Esophagus muscularis mucosa (tissue), 4 donors: ENCODE data around the gene IGFBP4. TPM values are rescaled to one million over a fixed set of nuclear protein-coding genes. Genes with fewer than 3 reads are reported as not detected.

Experiments used
- DNase-seq: peaks from one replicate; pipeline ENCODE4 v3.0.0-alpha.2; 2017; ENCODE audit errors: extremely low spot score
- H3K27ac ChIP-seq, 4 donors: fragments of 200-600 bp; sonication (generic); replicated peaks in 1 of 4; 1 replicate in 3 of 4; 2 replicates in 1 of 4; pipeline ENCODE4 v1.5.1; 2016 to 2019; ENCODE audit warnings: mild to moderate bottlenecking in 1 of 4
- H3K27me3 ChIP-seq, 4 donors: fragments of 200-600 bp; sonication (generic); one replicate each; pipeline versions ENCODE4 v1.5.1 to v1.6.0; 2016 to 2019
- H3K36me3 ChIP-seq, 4 donors: fragments of 200-600 bp; sonication (generic); one replicate each; pipeline ENCODE4 v1.5.1; 2016 to 2019
- H3K4me1 ChIP-seq, 4 donors: fragments of 200-600 bp; sonication (generic); one replicate each; pipeline ENCODE4 v1.5.1; 2016 to 2019
- H3K4me3 ChIP-seq, 4 donors: fragments of 200-600 bp; sonication (generic); 1 replicate in 2 of 4; 2 replicates in 2 of 4; pipeline ENCODE4 v1.5.1; 2016 to 2019; ENCODE audit warnings: mild to moderate bottlenecking in 4 of 4, moderate library complexity in 1 of 4
- H3K9me3 ChIP-seq, 4 donors: fragments of 200-600 bp; sonication (generic); 1 replicate in 3 of 4; 2 replicates in 1 of 4; pipeline ENCODE4 v1.5.1; 2016 to 2019
- EP300 ChIP-seq: sonication (generic); formaldehyde crosslinking; IDR thresholded peaks from one replicate; pipeline ENCODE4 v1.6.1; 2017; ENCODE audit warnings: antibody characterized with exemption
- POLR2A ChIP-seq: fragments of 450-650 bp; IDR thresholded peaks from one replicate; pipeline ENCODE4 v1.6.1; 2017; ENCODE audit warnings: antibody characterized with exemption, moderate library complexity, mild to moderate bottlenecking, low read depth
- POLR2AphosphoS5 ChIP-seq, 2 donors: sonication (generic); formaldehyde crosslinking; IDR thresholded peaks; one replicate each; pipeline ENCODE4 v1.6.1; 2017; ENCODE audit warnings: antibody characterized with exemption in 2 of 2
- WGBS: methylation state at CpG from one replicate; pipeline ENCODE4 v1.1.5; 2018; 5-methylcytosine and 5-hydroxymethylcytosine counted together
- intact Hi-C: fragments of 100-400 bp; cut with DNase I; formaldehyde crosslinking; loops from one replicate; pipeline ENCODE4 v1.15.1; 2023
- total RNA-seq, 4 donors: library from RNA; depleted of rRNA; stranded (reverse); fragments of >200 nt; gene quantifications; one replicate each; pipeline versions ENCODE4 v1.1.0 to v1.2.1, GENCODE V29; 2016
- TF ChIP-seq, protein P1 (sequence below), 3 experiments: fragments of 200-600 bp in 2 of 3; fragments of 450-650 bp in 1 of 3; sonication (generic) in 2 of 3; IDR thresholded peaks; one replicate each; pipeline ENCODE4 v1.5.1; 2017 to 2019; ENCODE audit warnings: antibody characterized with exemption in 3 of 3, mild to moderate bottlenecking in 2 of 3, moderate library complexity in 1 of 3

Gene IGFBP4
- total RNA-seq, 4 donors from 2014 or later, result 258 to 444 (median 268) TPM

- intact Hi-C loops, result no loop called here
- WGBS, result 96% methylated on average over 3 of the region's 3 CpGs
- no peaks in the 10 kb centered on the region for H3K27me3 ChIP-seq
- H3K36me3 ChIP-seq, result no peaks in the 10 kb centered on the region
- H3K4me1 ChIP-seq, result peaks cover 6 to 65% (median 56%) of the 10 kb centered on the region in 4 donors
- no peak for DNase-seq
- no peak for TF ChIP-seq POLR2A
- TF ChIP-seq EP300, result no peak
- TF ChIP-seq, protein P1, sequence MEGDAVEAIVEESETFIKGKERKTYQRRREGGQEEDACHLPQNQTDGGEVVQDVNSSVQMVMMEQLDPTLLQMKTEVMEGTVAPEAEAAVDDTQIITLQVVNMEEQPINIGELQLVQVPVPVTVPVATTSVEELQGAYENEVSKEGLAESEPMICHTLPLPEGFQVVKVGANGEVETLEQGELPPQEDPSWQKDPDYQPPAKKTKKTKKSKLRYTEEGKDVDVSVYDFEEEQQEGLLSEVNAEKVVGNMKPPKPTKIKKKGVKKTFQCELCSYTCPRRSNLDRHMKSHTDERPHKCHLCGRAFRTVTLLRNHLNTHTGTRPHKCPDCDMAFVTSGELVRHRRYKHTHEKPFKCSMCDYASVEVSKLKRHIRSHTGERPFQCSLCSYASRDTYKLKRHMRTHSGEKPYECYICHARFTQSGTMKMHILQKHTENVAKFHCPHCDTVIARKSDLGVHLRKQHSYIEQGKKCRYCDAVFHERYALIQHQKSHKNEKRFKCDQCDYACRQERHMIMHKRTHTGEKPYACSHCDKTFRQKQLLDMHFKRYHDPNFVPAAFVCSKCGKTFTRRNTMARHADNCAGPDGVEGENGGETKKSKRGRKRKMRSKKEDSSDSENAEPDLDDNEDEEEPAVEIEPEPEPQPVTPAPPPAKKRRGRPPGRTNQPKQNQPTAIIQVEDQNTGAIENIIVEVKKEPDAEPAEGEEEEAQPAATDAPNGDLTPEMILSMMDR (IDR thresholded peaks at IDR 0.05), result no peak
- no peak for TF ChIP-seq POLR2AphosphoS5 (IDR thresholded peaks at IDR 0.05)
- no peaks in the 10 kb centered on the region for H3K9me3 ChIP-seq
- peak overlapping the region; percentile 75 to 84 (median 77) for H3K27ac ChIP-seq
- no peak overlapping the region for H3K4me3 ChIP-seq
These were observed 29.6 kb downstream of the IGFBP4 start for GRCh38 chr17:40472733-40473452.

- TF ChIP-seq, protein P1 (IDR thresholded peaks at IDR 0.05), result no peak
- TF ChIP-seq POLR2AphosphoS5 (IDR thresholded peaks at IDR 0.05), result no peak
- TF ChIP-seq POLR2A, result no peak
- no peak for TF ChIP-seq EP300
- 88% methylated on average over 16 of the region's 16 CpGs for WGBS
- intact Hi-C loops, result loop anchor here (1.0 kb wide), 1 partner anchor 32 kb away; no protein-coding TSS in a partner anchor
- H3K27me3 ChIP-seq, result no peaks in the 10 kb centered on the region
- no peaks in the 10 kb centered on the region for H3K36me3 ChIP-seq
- H3K4me3 ChIP-seq, result no peak overlapping the region
- peak overlapping the region in 2 of 4 donors; percentile 19 to 84 for H3K27ac ChIP-seq
- H3K9me3 ChIP-seq, result no peaks in the 10 kb centered on the region
- DNase-seq, result no peak
- peaks cover 6 to 65% (median 56%) of the 10 kb centered on the region in 4 donors for H3K4me1 ChIP-seq
These were observed 30.5 kb downstream of the IGFBP4 start for GRCh38 chr17:40473573-40474365.

- Histone ChIP-seq H3K4me1 (peaks cover 6 to 65% (median 56%) of the 10 kb centered on the region in 4 donors), H3K36me3 (no peaks in the 10 kb centered on the region), H3K9me3 (no peaks in the 10 kb centered on the region), H3K27me3 (no peaks in the 10 kb centered on the region), H3K4me3 (no peak overlapping the region), H3K27ac (peak overlapping the region in 3 of 4 donors; percentile 18 to 32 (median 19))
- intact Hi-C loops, result loop anchor here (1.0 to 5.0 kb wide), 2 partner anchors 33 to 58 kb away; no protein-coding TSS in a partner anchor
- WGBS, result 81% methylated on average over 3 of the region's 9 CpGs
- TF ChIP-seq EP300, result no peak
- TF ChIP-seq, protein P1 (IDR thresholded peaks at IDR 0.05), result no peak
- TF ChIP-seq POLR2A, result no peak
- TF ChIP-seq POLR2AphosphoS5 (IDR thresholded peaks at IDR 0.05), result no peak
- DNase-seq, result no peak
These were observed 31.3 kb downstream of the IGFBP4 start for GRCh38 chr17:40474419-40475002.

DNA sequence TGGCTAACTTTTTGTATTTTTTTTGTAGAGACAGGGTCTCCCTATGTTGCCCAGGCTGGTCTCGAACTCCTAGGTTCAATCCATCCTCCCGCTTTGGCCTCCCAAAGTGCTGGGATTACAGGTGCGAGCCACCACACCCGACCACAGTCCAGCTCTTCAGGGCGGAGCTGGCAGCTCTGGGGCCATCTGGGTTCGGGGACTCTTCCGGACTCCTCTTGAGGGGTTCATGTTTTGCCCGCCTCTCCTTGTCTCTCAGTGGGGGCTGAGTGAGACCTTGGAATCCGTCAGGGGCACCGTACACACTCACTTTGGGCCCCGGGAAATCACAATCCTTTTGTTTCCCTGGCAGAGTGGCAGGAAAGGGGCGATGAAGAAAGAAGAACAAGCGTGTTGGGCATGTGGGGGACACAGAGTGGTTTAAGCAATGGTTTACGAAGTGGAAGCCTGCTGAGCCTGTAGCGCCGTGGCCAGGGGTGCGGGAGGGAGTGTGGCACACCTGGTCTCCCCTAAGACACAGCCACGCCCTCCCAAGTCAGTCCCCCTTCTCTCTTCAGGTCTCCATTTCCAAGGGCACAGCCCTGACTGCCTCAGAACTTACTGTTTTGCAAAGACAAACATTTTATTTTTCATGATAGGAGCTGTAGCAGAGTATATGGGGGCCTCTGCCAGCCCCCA, 32.1 kb downstream of the IGFBP4 start:
- no peaks in the 10 kb centered on the region for H3K9me3 ChIP-seq
- DNase-seq, result no peak
- H3K4me3 ChIP-seq, result no peak overlapping the region
- no peaks in the 10 kb centered on the region for H3K27me3 ChIP-seq
- H3K27ac ChIP-seq, result peak overlapping the region; percentile 24 to 68 (median 64)
- no peak for TF ChIP-seq EP300
- TF ChIP-seq, protein P1 (IDR thresholded peaks at IDR 0.05), result no peak
- TF ChIP-seq POLR2A, result no peak
- no peak for TF ChIP-seq POLR2AphosphoS5 (IDR thresholded peaks at IDR 0.05)
- no peaks in the 10 kb centered on the region for H3K36me3 ChIP-seq
- intact Hi-C loops, result loop anchor here (5.0 kb wide), 1 partner anchor 57 kb away; no protein-coding TSS in a partner anchor
- 93% methylated on average over 18 of the region's 18 CpGs for WGBS
- H3K4me1 ChIP-seq, result peaks cover 11 to 69% (median 62%) of the 10 kb centered on the region in 4 donors
